GF-D8 (cell line): ENCODE data around the gene RND2.
"Not testable (repeated sequence)": the region's sequence is repeated elsewhere in the genome, so short reads cannot be mapped to it uniquely, and the experiment has no call there.

Source experiments
- DNase-seq: peaks from one replicate; lab custom pipeline; 2025; lab: John Stamatoyannopoulos, UW

The RND2 gene, protein sequence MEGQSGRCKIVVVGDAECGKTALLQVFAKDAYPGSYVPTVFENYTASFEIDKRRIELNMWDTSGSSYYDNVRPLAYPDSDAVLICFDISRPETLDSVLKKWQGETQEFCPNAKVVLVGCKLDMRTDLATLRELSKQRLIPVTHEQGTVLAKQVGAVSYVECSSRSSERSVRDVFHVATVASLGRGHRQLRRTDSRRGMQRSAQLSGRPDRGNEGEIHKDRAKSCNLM

DNA sequence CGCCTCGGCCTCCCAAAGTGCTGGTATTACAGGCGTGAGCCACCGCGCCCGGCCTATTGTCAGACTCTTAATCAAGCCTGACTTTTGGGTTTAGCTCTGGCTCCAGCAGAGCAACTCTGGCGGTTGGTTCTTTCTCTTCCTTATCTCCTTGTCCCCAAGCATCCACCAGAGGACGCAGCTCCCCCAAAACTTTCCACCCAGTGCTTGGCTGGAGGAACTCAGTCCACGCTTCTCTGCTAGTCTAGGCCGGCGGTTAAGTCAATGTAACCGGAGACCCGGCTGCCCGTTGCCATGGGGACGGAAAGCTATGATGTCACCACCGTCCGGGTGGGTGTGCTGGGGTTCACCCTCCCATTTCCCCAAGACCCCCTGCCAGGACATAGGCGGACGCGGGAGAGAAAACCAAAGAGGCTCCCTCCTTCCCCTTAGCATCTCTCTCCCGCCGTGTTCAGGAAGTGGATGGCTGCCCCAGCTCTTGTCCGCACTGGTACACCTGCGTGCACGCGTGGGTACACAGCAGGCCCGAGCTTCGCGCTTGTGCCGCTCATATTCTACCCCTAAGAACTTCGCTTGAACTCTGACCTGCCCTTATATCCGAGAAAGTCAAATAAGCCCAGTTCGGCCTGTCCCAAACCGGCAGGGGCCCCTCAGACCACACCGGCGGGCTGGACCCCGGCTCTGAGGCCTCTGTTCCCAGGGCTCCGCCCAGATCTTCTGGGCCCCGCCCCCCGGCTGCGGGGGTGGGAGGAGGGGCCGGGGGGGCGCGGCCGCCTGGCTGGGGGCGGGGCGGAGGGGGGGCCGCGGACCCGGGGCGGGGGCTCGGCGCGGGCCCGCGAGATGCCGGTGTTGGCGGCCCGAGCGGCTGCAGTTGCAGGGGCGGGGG, at the start of gene RND2:
Gene RND2, plus strand, starts transcription at position 825 of the 883 bp plus-strand sequence. CDS start 117 bp downstream, outside the sequence.
- peak; percentile 79 for DNase-seq

DNA sequence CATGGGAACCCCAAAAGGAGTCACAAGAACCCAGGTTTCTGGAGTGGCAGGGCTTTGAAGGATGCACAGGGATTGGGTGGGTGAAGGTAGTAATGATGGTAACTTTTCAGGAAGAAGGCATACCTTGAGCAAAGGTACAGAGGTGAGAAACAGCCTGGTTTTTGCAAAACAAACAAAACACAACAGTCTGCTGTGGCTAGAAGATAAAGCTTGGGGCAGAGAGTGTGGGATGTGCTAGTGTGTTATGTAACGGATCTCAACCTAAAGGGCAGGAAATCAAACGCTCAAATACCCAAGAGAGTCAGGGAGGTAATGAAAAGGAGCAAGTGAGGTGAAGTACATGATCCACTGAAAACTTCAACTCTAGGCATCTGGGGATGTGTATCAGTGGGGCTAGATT, 49.8 kb upstream of the RND2 start:
- DNase-seq, result peak; percentile 7

DNA sequence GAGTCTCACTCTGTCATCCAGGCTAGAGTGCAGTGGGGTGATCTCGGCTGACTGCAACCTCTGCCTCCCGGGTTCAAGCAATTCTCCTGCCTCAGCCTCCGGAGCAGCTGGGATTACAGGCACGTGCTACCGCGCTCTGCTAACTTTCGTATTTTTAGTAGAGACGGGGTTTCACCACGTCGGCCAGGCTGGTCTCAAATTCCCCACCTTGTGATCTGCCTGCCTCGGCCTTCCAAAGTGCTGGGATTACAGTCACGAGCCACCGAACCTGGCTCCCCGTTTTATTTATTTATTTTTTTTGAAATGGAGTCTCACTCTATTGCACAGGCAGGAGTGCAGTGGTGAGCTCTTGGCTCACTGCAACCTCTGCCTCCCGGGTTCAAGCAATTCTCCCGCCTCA, 49.3 kb upstream of the RND2 start:
- DNase-seq, result not testable (repeated sequence)

DNA sequence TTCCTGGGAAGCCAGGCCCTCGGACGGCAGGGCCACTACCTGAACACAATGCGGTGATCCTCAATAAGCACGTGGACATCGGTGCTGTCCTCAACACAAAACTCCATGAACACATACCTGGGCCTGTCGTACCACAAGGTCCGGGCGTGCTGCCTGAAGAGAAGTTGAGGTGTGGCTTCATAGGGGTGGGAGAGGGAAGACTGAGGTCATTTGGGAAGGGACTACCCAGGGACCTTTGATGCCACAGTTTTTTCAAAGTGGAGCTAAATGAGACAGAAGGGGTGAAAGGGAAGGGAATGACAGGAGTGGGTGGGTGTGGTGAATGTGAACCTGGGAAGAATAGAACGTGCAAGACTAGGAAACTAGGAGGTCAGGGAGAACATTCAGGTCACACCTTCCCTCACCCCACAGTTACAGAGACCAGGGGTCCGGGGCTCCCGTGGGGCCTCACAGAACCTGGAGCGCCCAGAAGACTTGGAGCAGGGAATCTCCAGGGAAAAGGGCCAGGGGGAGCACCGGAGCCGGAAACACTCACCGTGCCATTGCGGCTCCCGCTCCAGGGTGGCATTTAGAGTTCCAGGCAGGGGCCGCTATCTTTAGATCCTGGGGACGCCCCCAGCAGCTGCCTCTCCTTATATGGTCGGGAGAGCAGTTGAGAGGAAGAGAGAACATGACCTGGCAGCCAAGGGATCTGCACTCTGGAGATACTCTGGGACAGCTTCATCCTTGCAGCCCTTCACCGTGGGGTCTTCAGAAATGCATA, 45.3 kb upstream of the RND2 start, which contains the start of gene PTGES3L:
Gene PTGES3L, minus strand, starts transcription at position 570 of the 763 bp plus-strand sequence. Its CDS starts 27 bp downstream, at position 543.
- peak; percentile 51 for DNase-seq

DNA sequence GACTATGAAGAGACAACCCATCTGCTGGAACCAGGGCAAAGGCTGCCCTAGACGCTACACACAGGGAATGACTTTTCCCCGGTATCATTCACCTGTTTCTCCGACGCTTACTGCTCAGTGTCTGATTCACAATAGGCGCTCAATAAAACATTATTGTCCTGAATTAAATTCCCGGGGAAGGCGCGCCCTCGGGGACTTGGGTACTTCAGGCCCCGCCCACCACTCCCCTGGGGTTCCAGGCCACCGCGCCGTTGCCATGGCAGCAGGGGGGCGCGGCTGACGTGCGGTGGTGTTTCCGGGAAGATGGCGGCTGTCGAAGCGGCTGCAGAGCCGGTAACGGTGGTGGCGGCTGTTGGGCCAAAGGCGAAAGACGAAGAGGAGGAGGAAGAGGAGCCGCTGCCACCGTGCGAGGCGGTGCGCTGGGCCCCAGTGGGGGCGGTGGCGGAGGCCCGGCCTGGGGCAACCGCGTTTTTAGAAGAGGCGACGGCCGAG, 44.7 kb upstream of the RND2 start, which contains the start of gene RUNDC1:
Gene RUNDC1, plus strand, starts transcription at position 292 of the 492 bp plus-strand sequence. Its CDS starts 12 bp downstream, at position 304.
- DNase-seq, result peak; percentile 54

DNA sequence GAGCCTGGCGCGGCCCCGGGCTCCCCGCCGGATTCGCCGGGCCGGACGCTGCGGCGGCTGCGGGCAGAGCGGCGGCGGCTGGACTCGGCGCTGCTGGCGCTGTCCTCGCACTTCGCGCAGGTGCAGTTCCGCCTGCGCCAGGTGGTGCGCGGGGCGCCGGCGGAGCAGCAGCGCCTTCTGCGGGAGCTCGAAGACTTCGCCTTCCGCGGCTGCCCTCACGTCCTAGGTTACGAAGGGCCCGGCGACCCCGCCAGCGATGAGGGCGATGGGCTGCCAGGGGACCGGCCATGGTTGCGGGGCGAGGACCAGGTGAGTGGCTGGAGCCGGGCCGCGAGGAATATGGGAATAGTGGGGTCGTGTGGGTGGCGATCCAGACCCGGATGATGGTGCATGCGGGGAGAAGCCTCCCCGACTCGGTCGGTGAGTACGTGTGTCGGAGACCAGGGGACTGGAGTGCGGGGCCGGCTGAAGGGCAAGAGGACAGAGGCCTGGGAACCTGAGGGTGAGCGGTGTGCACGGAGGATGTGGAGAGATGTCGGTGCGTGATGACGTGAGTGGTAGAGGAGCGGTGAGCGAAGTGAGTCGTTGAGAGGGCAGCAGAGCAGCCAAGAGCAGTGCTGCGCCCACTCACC, 44.1 kb upstream of the RND2 start:
- DNase-seq, result no peak

DNA sequence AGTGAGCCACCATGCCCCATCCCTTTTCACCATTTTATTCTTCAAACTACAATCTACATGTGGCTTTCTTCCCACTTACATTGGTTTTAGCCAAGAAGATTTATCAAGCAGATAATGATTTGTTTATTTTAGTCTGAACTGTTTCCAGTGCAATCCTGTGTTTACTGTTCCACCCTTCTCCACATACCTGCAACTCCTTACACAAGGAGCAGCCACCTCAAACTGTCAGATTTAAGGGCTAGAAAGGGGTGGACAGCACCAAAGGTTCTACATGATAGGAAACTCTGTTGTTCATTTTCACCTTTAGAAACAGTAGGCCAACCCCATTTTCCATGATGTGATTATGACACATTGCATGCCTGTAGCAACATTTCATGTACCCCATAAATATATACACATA, 42.8 kb upstream of the RND2 start:
- DNase-seq, result no peak

DNA sequence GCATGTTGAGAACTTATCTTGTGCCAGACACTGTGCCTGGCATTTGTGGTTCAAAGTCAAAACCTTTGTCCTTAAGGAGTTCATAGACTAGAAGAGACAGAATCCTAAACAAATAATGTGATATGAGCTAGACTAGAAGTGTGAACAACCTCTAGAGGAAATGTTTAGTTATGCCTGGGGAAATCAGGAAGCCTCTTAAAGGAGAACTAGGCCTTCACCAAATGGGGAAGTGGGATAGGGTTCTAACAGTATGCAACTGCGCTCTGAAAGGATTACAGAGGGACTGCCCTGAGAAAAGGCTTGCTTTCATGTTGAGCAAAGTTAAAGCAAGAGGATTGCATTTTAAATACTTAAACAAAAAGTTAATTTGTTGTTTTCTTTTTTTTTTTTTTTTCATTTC, 39.8 kb upstream of the RND2 start:
- peak; percentile 89 for DNase-seq

DNA sequence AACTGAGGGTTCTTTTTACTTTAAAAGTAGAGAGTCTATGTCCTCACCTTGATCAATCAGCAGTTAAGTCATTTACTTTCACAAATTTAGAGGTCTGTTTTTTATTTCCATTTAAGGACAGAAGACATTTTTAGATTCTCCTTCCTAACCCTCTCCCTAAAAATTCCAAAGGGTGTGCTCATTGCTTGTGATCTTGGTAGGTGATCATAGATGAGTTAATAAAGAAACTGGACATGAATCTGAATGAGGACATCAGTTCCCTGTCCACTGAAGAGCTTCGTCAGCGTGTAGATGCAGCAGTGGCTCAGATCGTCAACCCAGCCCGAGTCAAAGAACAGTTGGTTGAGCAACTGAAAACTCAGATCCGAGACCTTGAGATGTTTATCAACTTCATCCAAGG, 35.9 kb upstream of the RND2 start:
- DNase-seq, result no peak

DNA sequence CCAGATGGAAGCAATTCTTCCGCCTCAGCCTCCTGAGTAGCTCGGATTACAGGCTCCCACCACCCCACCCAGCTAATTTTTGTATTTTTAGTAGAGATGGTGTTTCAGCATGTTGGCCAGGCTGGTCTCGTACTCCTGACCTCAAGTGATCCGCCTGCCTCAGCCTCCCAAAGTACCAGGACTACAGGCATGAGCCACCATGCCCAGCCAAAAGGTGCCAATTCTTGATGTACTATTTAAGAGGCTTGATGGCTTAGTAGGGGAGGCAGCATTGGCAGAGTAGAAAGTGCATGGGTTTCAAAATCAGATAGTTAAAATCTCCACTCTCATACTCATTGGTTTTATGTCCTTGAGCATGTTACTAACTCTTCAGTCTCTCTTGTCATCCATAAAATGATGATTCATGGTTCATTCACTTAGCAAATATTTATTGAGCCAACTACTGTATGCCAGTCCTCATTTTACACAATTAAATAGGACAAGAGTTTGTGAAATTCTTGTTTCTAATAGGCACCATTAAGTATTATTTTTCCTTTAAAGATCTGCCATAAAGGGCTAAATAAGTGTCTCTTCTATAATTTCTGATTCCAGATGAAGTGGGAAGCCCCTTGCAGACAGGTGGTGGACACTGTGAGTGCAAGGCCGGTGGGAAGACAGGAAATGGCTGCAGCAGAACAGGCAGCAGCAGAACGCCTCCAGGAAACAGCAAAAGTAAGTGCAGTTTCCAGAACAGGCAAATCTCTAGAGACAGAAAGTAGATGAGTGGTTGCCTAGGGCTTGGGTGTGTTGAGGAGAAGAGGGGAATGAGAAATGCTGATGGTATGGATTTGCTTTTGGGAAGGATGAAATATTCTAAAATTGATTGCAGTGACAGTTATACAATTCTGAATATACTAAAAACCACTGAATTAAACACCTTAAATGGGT, 35.0 kb upstream of the RND2 start:
- DNase-seq, result no peak

DNA sequence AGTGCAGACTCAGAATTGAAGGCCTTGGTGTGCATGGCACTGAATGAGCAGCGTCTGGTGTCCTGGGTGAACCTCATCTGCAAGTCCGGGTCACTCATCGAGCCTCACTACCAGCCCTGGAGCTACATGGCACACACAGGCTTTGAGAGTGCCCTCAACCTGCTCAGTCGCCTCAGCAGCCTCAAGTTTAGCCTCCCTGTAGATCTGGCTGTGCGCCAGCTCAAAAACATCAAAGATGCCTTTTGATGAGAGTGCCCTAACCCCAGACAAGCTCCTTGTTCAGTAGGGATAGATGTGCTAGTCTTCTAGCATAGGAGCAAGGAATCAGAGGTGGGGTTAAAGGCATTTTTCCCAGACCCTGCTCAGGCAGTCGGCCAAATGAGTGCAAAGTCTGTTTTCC, 33.6 kb upstream of the RND2 start:
- DNase-seq, result no peak

DNA sequence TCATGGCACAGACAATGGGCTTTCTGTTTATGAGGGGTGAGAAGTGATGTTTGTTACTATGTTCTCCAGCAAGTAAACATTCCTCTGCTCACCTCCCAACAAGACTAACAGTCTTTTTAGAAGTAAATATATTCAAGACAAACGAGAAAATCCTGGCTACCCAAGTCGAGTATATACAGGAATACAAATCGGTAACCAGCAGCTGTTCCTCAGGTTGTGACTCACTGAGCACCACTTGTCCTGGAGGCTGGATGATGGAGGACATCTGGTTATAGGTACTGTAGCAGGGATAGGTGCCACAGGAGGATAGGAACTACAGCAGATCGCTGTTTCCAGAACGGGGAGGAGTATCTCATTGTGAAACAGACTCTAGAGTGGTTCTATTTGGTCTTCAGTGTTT, 32.2 kb upstream of the RND2 start:
- DNase-seq, result no peak

DNA sequence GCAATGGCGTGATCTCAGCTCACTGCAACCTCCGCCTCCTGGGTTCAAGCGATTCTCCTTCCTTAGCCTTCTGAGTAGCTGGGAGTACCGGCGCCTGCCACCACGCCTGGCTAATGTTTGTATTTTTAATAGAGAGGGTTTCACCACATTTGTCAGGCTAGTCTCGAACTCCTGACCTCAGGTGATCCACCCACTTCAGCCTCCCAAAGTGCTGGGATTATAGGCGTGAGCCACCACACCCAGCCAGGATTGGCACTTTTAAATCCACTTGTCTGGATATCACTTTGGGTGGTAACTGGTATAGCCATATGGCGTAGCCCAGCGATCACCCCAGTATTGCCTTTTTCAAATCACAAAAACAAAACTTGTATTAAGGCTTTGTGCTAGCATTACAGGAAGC, 31.1 kb upstream of the RND2 start:
- not testable (repeated sequence) for DNase-seq

DNA sequence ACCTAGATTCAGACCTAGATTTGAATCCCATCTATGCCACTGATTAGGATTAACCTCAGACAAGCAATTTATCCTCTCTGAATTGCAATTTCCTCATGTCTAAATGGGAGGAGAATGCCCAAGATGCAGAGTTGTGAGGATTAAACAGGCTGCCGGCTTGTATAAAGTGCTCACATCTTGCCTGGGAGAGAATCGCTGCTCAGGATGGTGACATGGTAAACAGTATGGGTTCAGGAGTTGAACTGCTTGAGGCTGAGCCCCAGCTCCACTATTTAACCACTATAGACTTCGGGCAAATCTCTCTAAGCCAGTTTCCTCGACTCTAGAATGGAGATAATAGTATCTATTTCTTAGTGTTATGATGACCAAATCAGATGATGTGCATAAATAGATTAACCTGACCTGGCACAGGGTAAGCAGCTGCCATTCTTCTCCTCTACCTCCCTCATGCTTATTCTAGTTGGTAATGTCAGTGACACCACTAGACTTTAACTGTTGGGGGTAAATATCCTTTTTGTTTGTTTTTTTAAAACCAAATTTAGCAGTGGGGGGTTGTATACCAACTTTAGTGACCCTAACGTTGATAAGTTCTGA, 27.5 kb upstream of the RND2 start:
- DNase-seq, result no peak

DNA sequence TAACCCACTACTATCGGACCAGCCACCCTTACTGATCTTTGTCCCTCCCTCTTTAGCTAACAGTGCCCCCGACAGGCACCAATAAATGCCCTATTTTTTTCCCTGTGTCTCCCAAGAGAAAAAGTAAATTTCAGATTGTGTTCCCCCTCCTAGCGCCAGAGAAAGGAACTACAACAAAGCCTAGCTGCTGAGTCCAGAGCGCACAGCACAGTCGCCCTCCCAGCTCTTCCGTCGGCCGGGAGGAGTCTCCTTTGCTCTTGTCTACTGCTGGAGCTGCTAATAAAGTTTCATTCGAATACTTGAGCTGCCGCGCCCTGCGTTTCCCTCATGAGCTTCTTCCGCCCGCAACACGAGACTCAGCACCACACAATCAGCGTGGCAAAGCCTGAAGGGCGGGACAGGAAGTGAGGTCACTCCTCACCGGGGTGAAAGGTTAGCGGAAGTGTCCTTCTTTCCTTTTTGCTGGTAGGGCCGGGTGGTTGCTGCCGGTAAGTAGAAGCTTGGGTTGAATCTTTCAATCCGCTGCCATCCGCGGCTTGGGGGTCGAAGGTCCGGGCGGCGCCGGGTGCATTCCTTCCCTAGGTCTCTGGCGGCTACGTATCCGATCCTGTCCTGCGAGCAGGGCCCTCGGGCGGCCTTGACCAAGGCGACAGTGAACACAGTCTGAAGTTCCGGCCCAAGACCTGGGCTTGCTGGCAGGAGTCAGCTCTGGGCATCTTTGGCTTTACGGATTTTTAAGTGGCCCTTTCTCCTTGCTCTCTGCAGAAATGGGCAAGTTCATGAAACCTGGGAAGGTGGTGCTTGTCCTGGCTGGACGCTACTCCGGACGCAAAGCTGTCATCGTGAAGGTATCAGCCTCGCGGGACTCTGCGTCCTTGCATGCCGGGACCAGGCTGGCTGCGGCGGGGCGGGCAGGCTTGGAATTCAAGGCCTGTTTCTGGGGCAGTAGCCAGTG, 26.8 kb upstream of the RND2 start, which contains the start of gene RPL27:
Gene RPL27, plus strand, starts transcription at position 436 of the 955 bp plus-strand sequence. Its CDS starts 332 bp downstream, at position 768.
- DNase-seq, result peak; percentile 100

DNA sequence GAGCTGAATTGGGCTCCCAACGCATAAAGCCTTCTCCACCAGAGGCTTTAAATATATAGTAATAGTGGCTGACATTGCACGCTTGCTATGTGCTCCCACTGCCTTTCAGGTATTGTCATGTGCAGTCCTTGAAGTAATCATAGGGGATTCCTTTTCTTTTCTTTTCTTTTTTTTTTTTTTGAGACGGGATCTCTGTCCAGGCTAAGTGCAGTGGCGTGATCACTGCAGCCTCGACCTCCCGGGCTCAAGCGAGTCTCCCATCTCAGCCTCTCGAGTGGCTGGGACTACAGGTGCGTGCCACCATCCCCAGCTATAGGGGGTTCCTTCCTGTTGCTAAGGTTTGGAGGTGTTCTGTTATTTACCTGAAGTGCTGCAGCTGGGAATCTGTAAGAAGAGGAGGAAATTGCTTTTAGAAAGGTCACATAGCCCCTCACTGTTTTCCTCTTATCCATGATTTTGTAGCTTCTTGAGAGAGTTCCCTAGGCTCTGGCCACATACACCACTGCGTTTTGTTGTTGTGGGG, 26.0 kb upstream of the RND2 start:
- no peak for DNase-seq

DNA sequence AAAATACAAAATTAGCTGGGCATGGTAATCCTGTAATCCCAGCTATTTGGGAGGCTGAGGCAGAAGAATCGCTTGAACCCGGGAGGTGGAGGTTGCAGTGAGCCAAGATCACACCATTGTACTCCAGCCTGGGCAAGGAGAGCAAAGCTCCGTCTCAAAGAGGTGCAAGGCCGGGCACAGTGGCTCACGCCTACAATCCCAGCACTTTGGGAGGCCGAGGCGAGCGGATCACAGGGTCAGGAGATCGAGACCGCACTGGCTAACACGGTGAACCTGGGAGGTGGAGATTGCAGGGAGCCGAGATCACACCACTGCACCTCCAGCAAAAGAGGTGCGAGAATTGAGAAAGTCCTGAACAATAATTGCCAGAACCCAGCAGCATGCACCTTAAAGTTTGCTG, 24.1 kb upstream of the RND2 start:
- not testable (repeated sequence) for DNase-seq

DNA sequence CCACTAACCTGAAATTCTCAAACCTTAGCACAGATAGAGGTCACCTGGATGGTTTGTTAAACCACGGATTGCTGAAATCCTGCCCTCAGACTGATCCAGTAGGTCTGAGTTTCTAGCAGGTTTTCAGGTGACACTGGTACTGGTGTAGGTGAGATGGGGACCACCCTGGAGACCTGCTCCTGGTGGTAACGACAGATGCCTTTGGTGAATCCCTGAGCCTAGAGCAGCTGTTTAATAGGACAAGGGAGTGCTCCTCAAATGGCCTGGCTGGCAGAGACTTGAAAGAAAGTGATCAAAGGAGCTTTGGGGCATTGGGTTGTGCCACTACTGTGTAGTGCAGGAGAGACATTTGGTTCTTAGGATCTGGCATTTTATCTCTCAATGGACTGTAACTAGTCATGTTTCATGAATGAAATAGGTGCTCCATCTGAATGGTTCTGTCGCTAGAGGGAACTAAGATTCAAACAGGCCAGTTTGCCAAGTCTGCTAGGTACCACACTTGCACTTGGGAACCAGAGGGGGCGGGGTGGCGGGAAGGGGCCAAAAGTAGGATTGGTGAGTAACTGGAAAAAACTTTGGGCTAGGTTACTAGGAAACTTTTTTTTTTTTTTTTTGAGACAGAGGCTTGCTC, 21.4 kb upstream of the RND2 start:
- no peak for DNase-seq
